ENCODE results near the gene SLC2A14.
A peak's percentile ranks its signal among the peaks of the same experiment; 100 is the strongest.

DNA sequence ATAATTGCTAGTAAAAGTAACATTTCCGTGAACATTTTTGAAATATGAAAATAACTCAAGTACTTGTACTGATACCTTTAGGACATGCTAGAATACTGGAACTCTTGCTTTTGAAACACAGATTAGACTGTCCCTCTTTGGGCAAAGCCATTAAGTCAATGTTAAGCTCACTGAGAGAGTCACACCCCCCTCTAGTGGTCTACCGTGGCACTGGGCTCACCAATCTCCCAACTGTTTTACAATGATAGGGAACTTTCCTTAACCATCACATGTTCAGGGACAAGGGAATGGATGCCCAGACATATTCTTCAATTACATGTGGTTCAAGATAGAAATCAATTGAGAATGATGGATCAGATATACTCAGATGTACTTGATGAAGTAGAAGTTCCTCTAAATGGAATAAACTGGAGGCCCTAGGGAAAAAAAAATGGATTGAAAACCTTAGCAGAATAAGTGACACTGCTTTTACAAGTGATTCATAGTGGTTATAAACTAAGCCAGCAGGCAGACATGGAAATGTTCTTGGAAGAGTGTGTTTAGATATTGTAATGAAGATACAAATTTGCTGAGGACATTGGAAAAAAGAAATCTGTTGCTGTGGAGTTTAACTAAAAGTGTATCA lies 65.7 kb downstream of the SLC2A14 start:
- no peak for TF ChIP-seq POLR2A (IDR thresholded peaks at IDR 0.05)
- TF ChIP-seq CTCF (IDR thresholded peaks at IDR 0.05): peak in 3 of 4 experiments; percentile 25 to 67 (median 30)
- TF ChIP-seq POLR2AphosphoS5 (IDR thresholded peaks at IDR 0.05): no peak
- no peak for TF ChIP-seq EP300 (IDR thresholded peaks at IDR 0.05)
